MV-4-11 (cell line): Measurements from ENCODE around the gene SYCN.

Experiments used
- DNase-seq: peaks from one replicate; lab custom pipeline; 2025; lab: John Stamatoyannopoulos, UW

The SYCN gene

DNA sequence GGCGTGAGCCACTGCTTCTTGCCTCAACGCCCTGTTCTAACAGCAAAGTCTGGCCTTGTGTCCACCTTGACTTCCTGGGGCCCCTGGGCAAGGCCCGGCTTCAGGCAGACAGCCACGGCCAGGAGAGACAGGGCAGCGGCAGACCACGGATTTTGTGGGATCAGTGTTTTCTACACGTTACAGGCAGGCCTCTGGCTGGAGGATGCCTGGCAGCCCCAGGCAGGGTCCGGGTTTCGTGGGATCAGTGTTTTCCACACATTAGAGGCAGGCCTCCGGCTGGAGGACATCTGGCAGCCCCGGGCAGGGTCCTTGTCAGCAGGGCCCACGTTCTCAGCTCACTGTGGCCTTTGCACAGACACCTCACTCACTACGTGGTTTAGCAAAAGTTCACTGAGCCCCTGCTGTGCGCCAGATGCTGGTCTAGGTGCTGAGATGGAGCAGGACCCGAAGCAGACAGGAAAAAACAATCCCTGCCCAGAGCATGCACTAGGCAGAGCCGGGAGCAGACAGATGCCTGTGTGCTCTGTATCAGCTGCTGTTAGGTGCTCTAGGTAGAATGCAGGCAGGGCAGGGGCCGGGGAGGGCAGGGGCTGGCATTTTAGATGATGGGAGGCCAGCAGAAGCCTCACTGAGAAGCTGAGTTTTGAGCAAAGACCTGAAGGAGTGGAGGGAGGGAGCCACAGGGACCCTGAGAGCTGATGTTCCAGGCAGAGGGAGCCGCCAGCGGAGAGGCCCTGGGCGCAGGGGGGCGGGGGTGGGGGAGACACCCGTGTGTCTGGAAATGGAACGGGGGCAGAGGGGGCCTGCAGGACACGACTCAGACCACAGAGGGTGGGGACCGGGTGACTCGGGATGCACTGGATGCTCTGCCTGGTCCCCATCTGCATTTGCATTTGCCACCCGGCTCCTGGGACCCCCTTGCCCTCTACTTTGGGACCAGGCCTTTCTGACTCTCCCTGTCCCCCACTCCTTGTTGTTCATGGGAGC, 32.3 kb downstream of the SYCN start:
- DNase-seq: no peak

DNA sequence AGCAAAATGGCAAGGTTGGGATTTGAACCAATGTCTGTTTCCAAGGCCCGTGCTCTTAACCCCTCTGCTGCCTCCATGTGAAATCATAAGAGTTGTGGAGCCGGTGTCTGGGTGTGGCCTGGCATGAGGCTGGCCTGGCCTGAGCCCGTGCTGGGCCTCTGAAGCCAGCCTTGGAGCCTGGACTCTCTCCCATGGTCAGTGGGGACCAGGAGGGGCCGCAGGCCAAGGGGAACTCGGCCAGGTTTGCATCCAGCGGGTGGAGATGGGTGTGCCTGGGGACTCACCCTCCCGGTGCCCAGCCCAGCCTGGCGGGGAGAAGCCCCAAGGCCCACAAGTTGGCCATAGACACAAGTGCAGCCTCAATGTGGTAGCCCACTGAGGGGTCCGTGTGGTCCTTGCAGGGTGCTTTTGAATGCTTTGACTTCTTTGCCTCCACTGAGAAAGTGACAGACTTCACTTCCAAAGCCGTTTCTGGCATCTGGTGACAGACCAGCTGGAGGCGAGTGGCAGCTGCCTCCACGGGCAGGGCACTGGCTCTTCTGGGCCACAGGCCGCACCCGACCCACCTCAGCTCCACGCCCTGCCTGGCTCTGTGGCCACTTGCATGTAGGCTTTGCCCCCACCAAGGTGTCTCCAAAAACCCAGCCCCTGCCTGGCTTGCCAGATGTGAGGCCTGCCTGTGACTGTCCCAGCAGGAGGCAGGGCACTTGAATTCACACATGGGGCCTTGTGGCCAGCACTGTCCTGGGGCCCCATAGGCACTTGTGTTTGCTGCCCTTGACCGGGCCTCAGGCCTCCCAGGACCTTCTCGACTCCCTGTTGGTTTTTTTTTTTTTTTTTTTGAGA, 33.5 kb downstream of the SYCN start:
- no peak for DNase-seq

GRCh38 chr19:39169143-39169810, 34.8 kb downstream of the SYCN start:
- no peak for DNase-seq

- DNase-seq: no peak
These were observed 35.6 kb downstream of the SYCN start for GRCh38 chr19:39168258-39169142.

DNA sequence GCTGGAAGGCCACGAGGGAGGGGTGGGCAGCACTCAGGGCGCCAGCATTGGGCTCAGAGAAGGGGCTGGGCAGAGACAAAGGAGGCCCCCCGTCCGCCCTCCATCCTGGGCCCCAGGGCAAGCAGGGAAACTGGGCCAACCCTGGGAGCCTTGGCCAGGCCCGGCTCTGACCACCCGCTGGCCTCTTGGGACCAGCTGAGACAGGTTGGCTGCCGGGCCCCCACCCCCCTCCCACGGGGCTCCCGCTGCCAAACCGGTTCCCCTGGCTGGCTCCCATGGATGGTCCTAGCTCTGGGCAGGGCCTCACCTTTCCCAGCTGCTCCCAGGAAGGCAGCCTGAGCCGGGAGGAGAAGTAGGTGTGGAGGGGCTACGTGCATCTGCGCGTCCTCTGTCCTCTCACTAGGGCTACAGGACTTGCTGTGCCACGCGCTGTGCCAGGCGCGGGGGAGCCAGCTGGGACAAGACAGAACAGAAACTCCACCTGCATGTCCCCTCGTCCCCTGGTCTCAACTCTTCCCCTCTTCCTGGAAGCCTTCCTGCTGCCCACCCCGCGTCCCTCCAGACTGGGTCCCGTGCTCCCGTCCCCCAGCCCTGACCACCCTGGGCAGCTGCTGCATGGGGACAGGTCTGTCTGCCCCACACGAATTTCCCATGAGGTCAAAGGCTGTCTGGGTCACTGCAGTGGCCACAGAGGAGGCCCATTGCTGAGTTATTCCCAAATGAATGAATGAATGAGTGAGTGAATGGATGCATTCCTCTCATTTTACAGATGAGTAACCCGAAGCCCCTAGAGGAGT, 36.4 kb downstream of the SYCN start:
- DNase-seq: no peak

DNA sequence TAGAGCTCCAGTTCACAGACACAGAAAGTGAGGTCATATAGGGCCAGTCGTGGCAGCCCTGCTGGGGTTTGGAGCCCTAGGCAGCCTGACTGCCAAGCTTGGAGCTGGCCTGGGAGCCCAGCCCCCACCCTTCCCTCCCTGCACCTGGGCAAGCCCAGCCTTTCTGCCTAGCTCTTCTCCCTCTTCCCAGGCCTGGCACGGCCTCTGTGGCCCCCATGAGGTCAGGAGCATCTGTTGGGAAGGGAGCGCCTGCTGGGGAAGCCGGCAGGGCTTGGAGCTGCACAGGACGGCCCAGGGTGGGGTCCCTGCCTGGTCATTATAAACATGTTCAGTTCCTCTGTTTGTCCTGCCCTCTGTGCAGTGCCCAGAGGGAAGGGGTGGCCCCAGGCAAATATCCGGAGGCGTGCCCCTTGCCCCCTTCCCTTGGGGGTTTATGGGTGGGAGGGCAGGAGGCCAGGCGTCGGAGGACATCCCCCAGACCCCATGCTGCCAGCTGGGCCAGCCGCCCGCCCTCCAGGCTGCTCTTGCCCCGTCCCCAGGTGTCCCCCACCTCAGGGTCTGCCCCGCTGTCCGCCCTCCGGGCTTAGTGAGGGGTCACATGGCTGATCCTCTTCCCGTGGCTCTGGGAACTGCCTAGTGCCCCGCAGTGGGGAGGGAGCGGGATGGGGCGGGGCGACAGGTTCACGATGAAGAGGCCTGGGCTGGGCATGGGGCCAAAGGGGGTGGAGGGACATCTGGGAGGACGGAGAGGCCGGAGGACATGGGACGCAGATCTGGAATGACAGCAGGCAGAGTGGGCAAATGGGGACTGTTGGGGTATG, 37.3 kb downstream of the SYCN start:
- DNase-seq: no peak

- no peak for DNase-seq
These were observed 38.2 kb downstream of the SYCN start for GRCh38 chr19:39165857-39166256.

DNA sequence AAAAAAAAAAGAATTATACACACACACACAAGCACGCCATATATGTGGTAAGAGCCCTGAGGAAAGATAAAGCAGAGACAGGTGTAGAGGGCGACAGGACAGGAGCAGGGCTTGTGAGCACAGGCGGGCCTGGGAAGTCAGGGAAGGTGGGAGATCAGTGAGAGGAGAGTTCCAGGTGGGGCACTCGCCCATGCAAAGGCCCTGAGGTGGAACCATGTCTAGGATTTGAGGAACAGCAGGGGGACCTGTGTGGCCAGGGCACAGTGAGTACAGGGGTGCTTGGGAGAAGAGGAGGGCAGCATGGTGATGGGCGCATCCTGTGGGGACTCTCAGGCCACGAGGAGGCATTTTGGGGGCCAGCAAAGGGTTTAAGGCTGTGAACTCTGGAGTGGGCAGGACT, 39.8 kb downstream of the SYCN start:
- no peak for DNase-seq

- DNase-seq: no peak
These were observed 40.4 kb downstream of the SYCN start for GRCh38 chr19:39163621-39164020.

DNA sequence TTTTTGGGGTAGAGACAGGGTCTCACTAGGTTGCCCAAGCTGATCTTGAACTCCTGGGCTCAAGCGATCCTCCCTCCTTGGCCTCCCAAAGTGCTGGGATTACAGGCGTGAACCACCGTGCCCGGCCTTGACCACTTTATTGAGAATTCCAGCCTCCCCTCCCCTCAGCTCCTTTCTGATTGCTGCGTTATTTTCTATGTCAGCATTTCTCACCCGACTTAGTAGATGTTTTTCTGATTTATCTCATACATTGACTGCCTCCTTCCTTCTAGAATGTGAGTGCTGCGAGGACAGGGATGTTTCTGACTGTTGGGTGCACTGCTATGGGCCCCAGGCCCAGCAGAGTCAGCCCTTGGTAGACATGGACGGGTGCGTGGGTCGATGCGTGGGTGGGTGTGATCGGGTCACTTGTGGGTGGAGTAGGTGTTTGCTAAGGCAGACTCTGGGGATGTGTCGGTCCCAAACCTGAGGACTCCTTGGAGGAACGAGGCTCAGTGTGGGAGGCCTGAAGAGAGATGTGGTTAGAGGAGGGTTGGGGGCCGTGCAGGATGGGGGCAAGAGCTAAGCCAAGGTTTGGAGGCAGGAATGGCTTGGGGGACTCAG, 41.5 kb downstream of the SYCN start:
- DNase-seq: no peak

DNA sequence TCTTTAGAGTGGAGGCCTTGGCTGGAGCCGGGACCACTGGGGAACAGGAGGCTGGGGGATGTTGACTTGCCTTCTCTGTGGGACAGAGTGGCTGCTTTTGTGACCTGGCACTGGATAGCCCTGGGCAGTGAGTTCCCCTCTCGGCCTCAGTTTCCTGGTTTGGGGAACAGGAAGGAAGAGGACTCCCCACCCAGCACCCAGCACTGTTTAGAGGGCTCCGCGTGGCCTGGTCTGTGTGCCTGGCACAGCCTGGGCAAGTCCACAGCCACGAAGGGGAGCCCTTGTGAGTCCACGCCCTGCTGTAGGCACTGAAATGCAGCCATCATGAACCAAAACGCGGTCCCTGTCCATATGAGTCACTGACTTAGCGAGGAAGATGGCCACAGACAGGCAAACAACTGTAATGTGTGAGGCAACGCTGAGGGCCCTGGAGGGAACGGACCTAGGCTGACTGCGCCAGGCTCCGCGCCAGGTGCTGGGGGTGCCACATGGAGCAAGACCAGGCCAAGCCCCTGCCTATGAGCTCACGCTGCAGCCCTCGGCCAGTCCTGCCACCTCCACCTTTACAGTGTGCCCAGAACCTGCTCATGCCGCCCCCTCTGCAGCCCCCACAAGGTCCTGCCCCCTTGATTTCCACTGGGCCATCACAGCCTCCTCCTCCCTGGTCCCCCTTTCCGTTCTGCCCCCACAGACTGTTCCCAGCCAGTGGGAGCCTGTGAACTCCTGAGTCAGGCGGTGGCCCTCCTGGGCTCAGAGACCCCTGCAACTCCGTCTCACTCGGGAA, 43.0 kb downstream of the SYCN start:
- DNase-seq: peak; percentile 73

DNA sequence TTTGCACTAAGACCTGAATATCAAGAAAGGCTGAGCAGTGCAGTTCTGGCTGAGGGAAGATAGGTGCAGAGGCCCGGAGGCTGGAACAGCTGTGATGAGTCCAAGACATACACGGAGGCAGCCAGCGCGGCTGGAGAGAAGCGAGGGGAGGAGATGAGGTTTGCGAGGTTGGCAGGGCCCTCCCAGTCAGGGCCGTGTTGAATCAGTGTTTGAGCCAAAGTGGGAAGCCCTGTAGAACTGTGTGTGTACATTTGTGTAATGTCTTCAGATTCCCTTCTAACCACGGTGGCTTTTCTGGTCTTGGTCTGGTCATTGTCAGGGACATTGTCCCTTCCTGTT, 43.6 kb downstream of the SYCN start:
- peak; percentile 72 for DNase-seq

GRCh38 chr19:39158646-39159260, 45.3 kb downstream of the SYCN start:
- DNase-seq: no peak

DNA sequence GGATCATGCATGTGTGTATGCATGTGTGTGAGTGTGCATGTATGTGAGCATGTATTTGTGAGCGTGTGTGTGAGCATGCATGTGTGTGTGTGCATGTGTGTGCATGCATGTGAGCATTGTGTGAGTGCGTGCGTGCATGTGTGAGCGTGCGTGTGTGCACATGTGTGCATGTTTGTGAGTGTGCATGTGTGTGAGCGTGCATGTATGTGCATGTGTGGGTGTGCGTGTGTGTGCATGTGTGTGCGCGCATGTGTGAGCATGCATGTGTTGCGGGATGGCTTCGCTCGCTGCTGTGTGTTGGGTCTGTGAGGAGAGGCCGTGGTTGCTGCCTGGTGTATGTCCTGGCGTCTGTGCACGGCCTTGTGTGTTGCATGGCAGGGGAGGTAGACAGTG, 46.1 kb downstream of the SYCN start:
- DNase-seq: no peak

DNA sequence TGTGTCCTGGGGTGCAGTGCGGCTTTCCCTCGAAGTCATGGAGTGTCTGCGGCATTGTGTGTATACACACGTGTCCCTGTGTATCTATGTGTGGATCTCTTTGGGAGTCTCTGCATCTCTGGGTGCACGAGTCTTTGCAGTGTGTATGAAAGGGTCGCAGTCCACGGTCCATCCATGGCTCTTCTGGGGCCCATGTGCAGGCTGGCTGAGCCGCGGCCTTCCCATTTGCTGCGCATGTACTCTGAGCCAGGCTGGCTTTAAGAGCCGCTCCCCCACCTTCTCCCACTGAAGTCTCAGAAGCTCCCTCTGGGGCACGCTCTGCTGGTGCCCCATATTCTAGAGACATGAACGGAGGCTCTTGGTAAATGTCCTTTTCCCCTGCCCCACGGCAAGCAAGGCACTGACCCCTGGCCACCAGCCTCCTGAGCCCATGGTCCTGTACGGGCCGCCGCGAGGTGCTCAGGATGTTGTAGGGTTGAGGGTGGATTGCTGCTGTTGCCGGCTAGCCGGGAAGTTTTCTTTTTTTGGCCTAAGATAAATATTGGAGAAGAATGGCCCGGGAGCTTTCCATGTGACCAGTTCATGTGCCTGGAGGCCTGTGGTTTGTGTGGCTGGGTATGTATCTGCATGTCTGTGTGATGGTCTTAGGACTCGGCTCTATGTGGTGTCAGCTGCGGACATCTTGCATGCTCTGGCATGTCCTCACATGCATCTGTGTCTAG, 46.6 kb downstream of the SYCN start:
- DNase-seq: no peak

DNA sequence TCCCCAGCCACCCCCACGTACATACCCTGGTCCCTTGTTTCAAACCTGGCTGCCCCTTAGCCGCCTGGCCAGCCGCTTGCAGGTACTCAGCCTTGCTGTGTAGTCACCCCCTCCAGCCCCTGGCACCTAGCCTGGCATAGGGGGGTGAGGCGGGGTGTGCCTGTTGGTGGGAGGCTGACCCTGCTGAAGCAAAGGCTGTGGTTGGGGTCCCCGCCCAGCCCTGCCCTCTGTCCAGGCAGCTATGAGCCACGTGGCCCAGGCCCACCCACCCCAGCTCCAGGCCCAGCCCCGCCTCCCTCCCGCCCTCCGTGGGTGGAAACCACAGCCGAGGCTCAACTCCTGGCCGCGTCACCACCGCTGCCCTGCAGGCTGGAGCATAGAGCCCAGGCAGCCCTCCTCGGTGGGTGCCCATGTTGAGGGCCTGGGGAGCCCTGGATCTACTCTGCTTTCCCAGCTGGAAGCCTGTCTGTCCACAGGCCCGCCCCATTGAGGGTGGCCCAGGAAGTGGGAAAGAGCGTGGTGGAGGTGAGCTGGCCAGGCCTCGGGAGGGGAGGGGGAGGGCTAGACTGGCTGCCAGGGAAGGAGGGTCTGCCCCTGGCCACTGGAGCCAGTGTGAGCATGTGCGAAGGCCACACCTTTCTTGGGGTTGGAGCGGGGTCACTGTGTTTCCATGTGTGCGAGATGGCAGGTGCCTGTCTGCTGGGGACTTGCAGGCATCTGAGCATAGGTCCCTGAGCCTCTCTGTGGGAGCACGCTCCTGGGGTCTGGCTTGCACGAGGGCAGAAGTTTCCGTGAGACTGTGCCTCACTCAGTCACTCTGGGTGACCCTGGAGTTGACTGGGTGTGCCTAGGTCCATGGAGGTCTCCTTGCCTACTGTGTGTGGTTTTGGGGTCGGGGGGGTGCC, 47.5 kb downstream of the SYCN start:
- DNase-seq: no peak
